GM12878 (cell line): Measurements from ENCODE around the gene MOGAT3. TPM values are rescaled to one million over a fixed set of nuclear protein-coding genes. Genes with fewer than 3 reads are reported as not detected.

Experiments used
- ATF7 ChIP-seq: fragments of 450-650 bp; IDR thresholded peaks from 2 replicates; pipeline ENCODE4 v1.6.1; 2016; ENCODE audit warnings: low read depth, mild to moderate bottlenecking
- CHD2 ChIP-seq: IDR thresholded peaks from 2 replicates; pipeline ENCODE4 v1.6.1; 2011; ENCODE audit warnings: low read depth, low read length, improper control_type of control experiment, borderline replicate concordance
- ETV6 ChIP-seq, 2 experiments: fragments of 450-650 bp in 1 of 2; IDR thresholded peaks in 1 of 2; conservative IDR thresholded peaks in 1 of 2; 2 replicates each; pipeline ENCODE4 v1.6.1; 2014; ENCODE audit warnings: antibody characterized with exemption in 1 of 2, borderline replicate concordance in 1 of 2, low read depth in 1 of 2, mild to moderate bottlenecking in 1 of 2, moderate library complexity in 1 of 2
- EZH2 ChIP-seq: IDR thresholded peaks from 2 replicates; pipeline ENCODE4 v1.6.1; 2012; ENCODE audit warnings: low read depth, mild to moderate bottlenecking, control low read depth, inconsistent platforms, low read length, borderline replicate concordance; ENCODE audit not compliant: control insufficient read depth
- HSF1 ChIP-seq: fragments of 150-350 bp; IDR thresholded peaks from 2 replicates; pipeline ENCODE4 v1.6.1; 2014; ENCODE audit warnings: mild to moderate bottlenecking, low read depth, low read length
- IRF3 ChIP-seq: fragments of 450-650 bp; IDR thresholded peaks from 2 replicates; pipeline ENCODE4 v1.6.1; 2014; ENCODE audit warnings: mild to moderate bottlenecking
- NFXL1 ChIP-seq: fragments of 450-650 bp; IDR thresholded peaks from 2 replicates; pipeline ENCODE4 v1.6.1; 2017; ENCODE audit warnings: antibody characterized with exemption, mild to moderate bottlenecking, borderline replicate concordance
- NFYB ChIP-seq: IDR thresholded peaks from 2 replicates; pipeline ENCODE4 v1.6.1; 2011; ENCODE audit warnings: low read depth, mild to moderate bottlenecking, low read length, improper control_type of control experiment, moderate library complexity; ENCODE audit not compliant: insufficient read depth
- NR2C2 ChIP-seq: IDR thresholded peaks from 2 replicates; pipeline ENCODE4 v1.6.1; 2011; ENCODE audit warnings: borderline replicate concordance, low read depth; ENCODE audit not compliant: control insufficient read depth, insufficient read length
- RAD21 ChIP-seq: IDR thresholded peaks from 2 replicates; pipeline ENCODE4 v1.6.1; 2011; ENCODE audit warnings: mild to moderate bottlenecking, low read depth, low read length, moderate library complexity; ENCODE audit not compliant: insufficient read depth
- RUNX3 ChIP-seq: IDR thresholded peaks from 2 replicates; pipeline ENCODE4 v1.6.1; 2012; ENCODE audit warnings: low read length, inconsistent platforms
- SREBF2 ChIP-seq: IDR thresholded peaks from 2 replicates; pipeline ENCODE4 v1.6.1; 2012; ENCODE audit warnings: mild to moderate bottlenecking, low read length
- STAT1 ChIP-seq: fragments of 450-650 bp; conservative IDR thresholded peaks from 2 replicates; pipeline ENCODE4 v1.6.1; 2014; ENCODE audit warnings: antibody characterized with exemption, mild to moderate bottlenecking
- STAT3 ChIP-seq: IDR thresholded peaks from 2 replicates; pipeline ENCODE4 v1.6.1; 2011; ENCODE audit warnings: low read depth, low read length, improper control_type of control experiment
- TARDBP ChIP-seq: IDR thresholded peaks from 2 replicates; pipeline ENCODE4 v1.6.1; 2016; ENCODE audit warnings: borderline replicate concordance
- ZBED1 ChIP-seq: IDR thresholded peaks from 2 replicates; pipeline ENCODE4 v1.6.1; 2016; ENCODE audit warnings: borderline replicate concordance
- ZBTB33 ChIP-seq: fragments of 450-650 bp; IDR thresholded peaks from 2 replicates; pipeline ENCODE4 v1.6.1; 2017; ENCODE audit warnings: mild to moderate bottlenecking
- ZNF24 ChIP-seq: fragments of 450-650 bp; IDR thresholded peaks from 2 replicates; pipeline ENCODE4 v1.6.1; 2017; ENCODE audit warnings: antibody characterized with exemption, mild to moderate bottlenecking
- ZNF384 ChIP-seq: IDR thresholded peaks from 2 replicates; pipeline ENCODE4 v1.6.1; 2012; ENCODE audit warnings: low read depth, mild to moderate bottlenecking, low read length, improper control_type of control experiment, borderline replicate concordance
- polyA plus RNA-seq, 11 experiments: library from polyadenylated mRNA; depleted of rRNA in 4 of 11; unstranded in 6 of 11; stranded (reverse) in 5 of 11; fragments of >200 nt; fragmentation: Nextera tagmentation in 4 of 11; fragmentation: Illumina TruSeq in 1 of 11; extraction: Ambion mirVana in 4 of 11; extraction: Trizol in 1 of 11; gene quantifications; 1 replicate in 1 of 11; 2 replicates in 10 of 11; pipeline versions ENCODE4 v1.2.1 to v1.2.3, GENCODE V29; 2011 to 2016; ENCODE audit warnings: inconsistent platforms in 2 of 11, missing spikeins in 2 of 11, low read depth in 1 of 11
- total RNA-seq, 4 experiments: library from RNA; depleted of rRNA in 3 of 4; stranded (reverse); fragments of >200 nt in 3 of 4; fragmentation: Illumina TruSeq in 1 of 4; extraction: Trizol in 1 of 4; gene quantifications; 2 replicates each; pipeline versions ENCODE4 v1.2.1 to v1.2.3, GENCODE V29; 2013 to 2021
- TF ChIP-seq, protein P1 (sequence below): fragments of 450-650 bp; formaldehyde crosslinking; IDR thresholded peaks from 2 replicates; pipeline ENCODE4 v1.4.0; 2020; ENCODE audit warnings: mild to moderate bottlenecking, moderate library complexity
- TF ChIP-seq, protein P2 (sequence below): IDR thresholded peaks from 2 replicates; pipeline ENCODE4 v1.6.1; 2011; ENCODE audit warnings: low read depth, mild to moderate bottlenecking, low read length, moderate library complexity, borderline replicate concordance; ENCODE audit errors: extremely low read depth

MOGAT3 gene
- total and polyA plus RNA-seq, 10 of the 15 experiments (the other 5 are each of a cell fraction or from before 2014, with no cell fraction given), result 0.11 TPM; not detected in 9

DNA sequence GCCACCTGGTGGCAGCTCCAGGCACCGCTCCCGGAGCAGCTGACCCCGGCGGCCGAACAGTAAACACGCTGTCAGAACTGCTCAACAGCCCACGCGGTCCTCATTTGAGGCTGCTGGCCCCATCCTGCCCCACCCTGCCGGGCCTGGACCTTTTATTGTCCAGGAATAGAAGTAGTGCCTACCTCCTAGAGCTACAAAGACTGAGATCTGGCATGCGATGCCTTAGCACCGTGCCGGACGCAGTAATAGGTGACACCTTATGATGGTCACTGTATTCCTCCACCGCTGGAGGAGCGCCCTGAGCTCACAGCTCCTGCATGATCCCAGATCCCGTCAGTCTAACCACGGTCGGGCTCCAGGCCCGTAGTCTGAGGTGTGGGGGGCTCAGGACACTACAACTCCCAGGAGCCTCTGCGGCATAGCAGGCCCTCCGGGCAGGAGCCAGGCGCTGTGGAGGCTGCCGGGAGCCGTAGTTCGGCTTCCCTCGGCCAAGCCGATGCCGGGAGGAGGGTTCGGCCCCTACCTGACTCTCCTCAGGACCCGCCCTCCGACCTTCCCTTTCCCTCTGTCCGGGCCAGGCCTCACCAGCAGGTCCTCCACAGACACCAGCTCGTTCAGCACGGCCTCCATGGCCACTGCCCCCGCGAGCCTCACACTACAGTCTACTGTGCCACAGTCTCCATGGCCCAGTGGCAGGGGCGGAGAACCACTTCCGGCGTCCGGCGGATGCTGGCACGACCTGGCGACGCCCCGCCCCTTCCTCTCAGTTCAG, 43.7 kb upstream of the MOGAT3 start, which contains the start of gene FIS1 (continued):
- peak; percentile 43; the same call in 1 of the 2 replicates for TF ChIP-seq CHD2
- no peak for TF ChIP-seq EZH2
- TF ChIP-seq NFXL1, result no peak
- peak; percentile 57; the same call in 1 of the 2 replicates for TF ChIP-seq HSF1
- no peak for TF ChIP-seq SREBF2
- TF ChIP-seq ZBED1, result peak; percentile 37; the same call in 1 of the 2 replicates
- TF ChIP-seq NR2C2, result no peak
- TF ChIP-seq ETV6 (conservative IDR thresholded peaks at IDR 0.05 in 1 of 2, IDR thresholded peaks at IDR 0.05 in 1 of 2; ENCODE audit: borderline replicate concordance in 1 of 2, low read depth in 1 of 2), result no peak
- TF ChIP-seq TARDBP, result peak; percentile 79; the same call in 1 of the 2 replicates
- TF ChIP-seq, protein P1, sequence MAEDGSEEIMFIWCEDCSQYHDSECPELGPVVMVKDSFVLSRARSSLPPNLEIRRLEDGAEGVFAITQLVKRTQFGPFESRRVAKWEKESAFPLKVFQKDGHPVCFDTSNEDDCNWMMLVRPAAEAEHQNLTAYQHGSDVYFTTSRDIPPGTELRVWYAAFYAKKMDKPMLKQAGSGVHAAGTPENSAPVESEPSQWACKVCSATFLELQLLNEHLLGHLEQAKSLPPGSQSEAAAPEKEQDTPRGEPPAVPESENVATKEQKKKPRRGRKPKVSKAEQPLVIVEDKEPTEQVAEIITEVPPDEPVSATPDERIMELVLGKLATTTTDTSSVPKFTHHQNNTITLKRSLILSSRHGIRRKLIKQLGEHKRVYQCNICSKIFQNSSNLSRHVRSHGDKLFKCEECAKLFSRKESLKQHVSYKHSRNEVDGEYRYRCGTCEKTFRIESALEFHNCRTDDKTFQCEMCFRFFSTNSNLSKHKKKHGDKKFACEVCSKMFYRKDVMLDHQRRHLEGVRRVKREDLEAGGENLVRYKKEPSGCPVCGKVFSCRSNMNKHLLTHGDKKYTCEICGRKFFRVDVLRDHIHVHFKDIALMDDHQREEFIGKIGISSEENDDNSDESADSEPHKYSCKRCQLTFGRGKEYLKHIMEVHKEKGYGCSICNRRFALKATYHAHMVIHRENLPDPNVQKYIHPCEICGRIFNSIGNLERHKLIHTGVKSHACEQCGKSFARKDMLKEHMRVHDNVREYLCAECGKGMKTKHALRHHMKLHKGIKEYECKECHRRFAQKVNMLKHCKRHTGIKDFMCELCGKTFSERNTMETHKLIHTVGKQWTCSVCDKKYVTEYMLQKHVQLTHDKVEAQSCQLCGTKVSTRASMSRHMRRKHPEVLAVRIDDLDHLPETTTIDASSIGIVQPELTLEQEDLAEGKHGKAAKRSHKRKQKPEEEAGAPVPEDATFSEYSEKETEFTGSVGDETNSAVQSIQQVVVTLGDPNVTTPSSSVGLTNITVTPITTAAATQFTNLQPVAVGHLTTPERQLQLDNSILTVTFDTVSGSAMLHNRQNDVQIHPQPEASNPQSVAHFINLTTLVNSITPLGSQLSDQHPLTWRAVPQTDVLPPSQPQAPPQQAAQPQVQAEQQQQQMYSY (CRISPR knock-in tag), result no peak
- no peak for TF ChIP-seq ZNF384
- TF ChIP-seq, protein P2, sequence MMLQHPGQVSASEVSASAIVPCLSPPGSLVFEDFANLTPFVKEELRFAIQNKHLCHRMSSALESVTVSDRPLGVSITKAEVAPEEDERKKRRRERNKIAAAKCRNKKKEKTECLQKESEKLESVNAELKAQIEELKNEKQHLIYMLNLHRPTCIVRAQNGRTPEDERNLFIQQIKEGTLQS, result 0 out of 2 replicates have a peak, but pooled peaks have one; percentile 27
- no peak; the same call in 1 of the 2 replicates for TF ChIP-seq ATF7
- TF ChIP-seq ZNF24, result no peak
- TF ChIP-seq NFYB, result no peak
- TF ChIP-seq RAD21, result peak; percentile 39; the same call in 1 of the 2 replicates
- TF ChIP-seq STAT3, result no peak
- TF ChIP-seq STAT1, result peak; percentile 48
- peak; percentile 61 for TF ChIP-seq RUNX3
- TF ChIP-seq IRF3, result no peak
- TF ChIP-seq ZBTB33, result no peak
